Activated CD4-positive, CD25-positive, alpha-beta regulatory T cell treated with anti-CD3 and anti-CD28 coated beads, Interleukin-2, amount 50 U/mL, for 16 hours (primary cell): ENCODE data around the gene SLC13A3.

ENCODE experiments used
- DNase-seq: peaks from one replicate; pipeline ENCODE4 v3.0.0-alpha.2; 2020; ENCODE audit warnings: low read depth, low spot score

The SLC13A3 gene

GRCh38 chr20:46578745-46579144, 72.5 kb downstream of the SLC13A3 start:
- no peak for DNase-seq

- no peak for DNase-seq
Observed at GRCh38 chr20:46576774-46577395, 74.4 kb downstream of the SLC13A3 start.

- no peak for DNase-seq
Observed at GRCh38 chr20:46575937-46576461, 75.3 kb downstream of the SLC13A3 start.

- no peak for DNase-seq
Observed at GRCh38 chr20:46575394-46575793, 75.9 kb downstream of the SLC13A3 start.

- no peak for DNase-seq
Observed at GRCh38 chr20:46573788-46574584, 77.3 kb downstream of the SLC13A3 start.

- no peak for DNase-seq
Observed at GRCh38 chr20:46573234-46573633, 78.0 kb downstream of the SLC13A3 start.

GRCh38 chr20:46572790-46573189, 78.5 kb downstream of the SLC13A3 start:
- no peak for DNase-seq

- no peak for DNase-seq
Observed at GRCh38 chr20:46572153-46572552, 79.1 kb downstream of the SLC13A3 start.

GRCh38 chr20:46571418-46571817, 79.8 kb downstream of the SLC13A3 start:
- no peak for DNase-seq

- DNase-seq = no peak
Observed at GRCh38 chr20:46570956-46571355, 80.3 kb downstream of the SLC13A3 start.

GRCh38 chr20:46569961-46570360, 81.3 kb downstream of the SLC13A3 start:
- no peak for DNase-seq

GRCh38 chr20:46568570-46569129, 82.6 kb downstream of the SLC13A3 start:
- DNase-seq = no peak

GRCh38 chr20:46566125-46566524, 85.1 kb downstream of the SLC13A3 start:
- DNase-seq = no peak

GRCh38 chr20:46564241-46564957, 86.9 kb downstream of the SLC13A3 start:
- DNase-seq = no peak

GRCh38 chr20:46563860-46564221, 87.4 kb downstream of the SLC13A3 start:
- no peak for DNase-seq

GRCh38 chr20:46563170-46563859, 87.9 kb downstream of the SLC13A3 start:
- no peak for DNase-seq

- peak; percentile 20 for DNase-seq
Observed at GRCh38 chr20:46562373-46563169, 88.7 kb downstream of the SLC13A3 start.

- DNase-seq = no peak
Observed at GRCh38 chr20:46562009-46562372, 89.3 kb downstream of the SLC13A3 start.

GRCh38 chr20:46559685-46560440, 91.4 kb downstream of the SLC13A3 start:
- DNase-seq = no peak

- DNase-seq = no peak
Observed at GRCh38 chr20:46559001-46559400, 92.3 kb downstream of the SLC13A3 start.
